NCI-H526 (cell line): Measurements from ENCODE around the gene TMCC3.

Source experiments
- DNase-seq, 2 experiments: peaks; one replicate each; lab custom pipeline; 2025; lab: John Stamatoyannopoulos, UW

Gene TMCC3

DNA sequence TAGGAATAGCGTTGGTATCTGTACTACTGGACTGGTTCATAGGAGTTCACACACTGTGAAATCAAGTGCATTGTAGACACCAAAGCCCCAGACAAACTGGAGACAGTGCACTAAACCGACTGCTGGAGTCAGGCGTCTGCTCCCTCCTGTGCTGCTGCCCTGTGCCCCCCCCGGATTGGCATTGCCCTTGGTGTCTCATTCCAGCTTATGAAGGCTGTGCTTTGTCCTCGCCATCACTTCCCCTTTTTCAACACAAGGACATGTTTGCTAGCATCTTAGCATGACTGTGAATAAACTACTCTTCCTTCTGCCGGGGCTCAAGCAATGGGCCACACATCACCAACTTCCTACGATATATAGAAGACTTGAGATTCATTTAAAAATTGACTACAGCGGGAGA lies 84.0 kb downstream of the TMCC3 start:
- peak in 1 of 2 experiments; percentile 5 for DNase-seq

DNA sequence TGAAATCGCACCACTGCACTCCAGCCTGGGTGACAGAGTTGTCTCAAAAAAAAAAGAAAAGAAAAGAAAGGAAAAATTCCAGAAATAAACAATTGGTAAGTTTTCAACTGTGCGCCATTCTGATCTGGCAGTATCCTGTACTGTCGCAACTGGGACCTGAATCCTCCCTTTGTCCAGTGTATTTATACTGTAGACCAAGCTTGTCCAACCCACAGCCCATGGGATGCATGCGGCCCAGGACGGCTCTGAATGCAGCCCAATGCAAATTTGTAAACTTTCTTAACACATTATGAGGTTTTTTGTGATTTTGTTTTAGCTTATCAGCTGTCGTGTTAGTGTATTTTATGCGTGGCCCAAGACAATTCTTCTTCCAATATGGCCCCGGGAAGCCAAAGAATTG lies 84.7 kb downstream of the TMCC3 start:
- DNase-seq: no peak

DNA sequence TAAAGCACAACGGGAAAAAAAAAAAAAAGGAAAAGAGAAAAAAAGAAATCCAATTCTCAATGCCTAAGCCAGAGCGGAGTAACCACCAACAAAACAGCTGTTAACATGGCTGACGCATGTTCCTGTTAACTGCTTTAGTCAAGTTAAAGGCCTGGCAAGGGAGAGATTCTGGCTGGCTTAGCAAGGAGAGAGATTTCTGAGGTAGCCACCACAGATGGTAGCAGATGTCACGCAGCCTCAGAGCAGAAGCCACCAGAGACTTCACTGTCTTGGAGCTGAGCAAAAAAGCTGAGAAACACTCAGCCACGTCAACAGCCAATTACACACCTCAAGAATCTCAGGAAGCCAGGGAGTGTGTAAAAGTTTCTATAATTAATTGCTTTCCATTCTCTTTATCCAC lies 87.1 kb downstream of the TMCC3 start:
- DNase-seq: no peak

DNA sequence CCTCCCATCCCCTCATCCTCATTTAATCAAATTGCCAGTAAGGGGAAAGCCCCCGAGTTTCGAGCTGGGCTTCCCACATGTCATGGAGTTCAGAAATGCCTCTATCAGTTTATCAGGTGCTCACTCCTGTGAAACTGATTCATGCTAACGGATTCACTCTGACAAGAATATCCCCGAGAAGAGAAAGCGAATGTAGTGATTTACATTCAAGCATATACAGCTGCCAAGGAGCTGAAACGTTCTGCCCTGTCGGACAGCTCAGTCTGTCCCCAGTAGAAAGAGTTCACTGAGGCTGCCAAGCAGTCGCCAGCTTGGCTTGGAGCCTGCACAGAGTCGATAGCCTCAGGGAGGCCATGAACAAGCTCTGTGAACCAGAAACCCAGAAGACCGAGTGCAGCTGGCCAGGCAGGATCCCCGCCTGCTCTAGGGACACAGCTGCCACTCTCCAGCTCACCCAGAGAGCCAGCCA lies 88.4 kb downstream of the TMCC3 start:
- DNase-seq: peak in 1 of 2 experiments; percentile 10

DNA sequence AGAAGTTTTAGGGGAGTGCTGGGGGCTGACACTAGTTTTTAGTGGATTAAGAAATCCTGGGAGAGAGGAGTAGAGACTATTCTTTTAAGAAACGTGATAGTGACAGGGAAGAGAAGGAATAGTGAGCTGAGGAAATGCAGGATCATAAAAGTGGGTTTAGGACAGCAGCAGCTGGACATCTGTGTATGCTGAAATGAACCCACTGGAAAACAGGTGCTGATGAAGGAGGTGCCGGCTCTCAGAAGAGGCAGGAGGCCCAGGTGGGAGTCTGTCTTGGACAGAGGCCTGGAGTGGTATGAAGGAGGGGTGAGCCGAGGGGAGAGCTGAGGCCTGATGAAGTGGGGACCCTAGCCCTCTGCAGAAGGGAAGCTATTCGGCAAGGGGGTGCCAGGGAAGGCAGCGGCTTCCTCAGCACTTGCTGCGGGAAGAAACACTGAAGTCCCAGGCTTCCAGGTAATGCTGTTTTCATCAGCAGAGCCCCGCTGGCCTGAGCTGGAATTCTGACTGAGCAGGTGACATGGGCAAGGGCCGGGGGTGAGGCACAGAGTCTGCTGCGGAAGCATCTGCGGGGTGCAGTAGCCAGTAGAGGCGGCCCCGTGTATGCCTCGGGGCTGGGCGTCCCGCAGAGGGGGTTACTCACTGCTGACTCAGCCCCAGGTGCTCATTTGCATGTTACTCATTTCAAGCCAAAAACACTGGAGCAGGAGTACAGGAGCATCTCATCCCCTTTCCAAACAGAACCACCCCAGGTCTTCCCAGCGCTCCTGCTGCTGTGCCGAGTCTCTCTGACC lies 89.7 kb downstream of the TMCC3 start:
- peak; percentile 2 to 70 for DNase-seq

DNA sequence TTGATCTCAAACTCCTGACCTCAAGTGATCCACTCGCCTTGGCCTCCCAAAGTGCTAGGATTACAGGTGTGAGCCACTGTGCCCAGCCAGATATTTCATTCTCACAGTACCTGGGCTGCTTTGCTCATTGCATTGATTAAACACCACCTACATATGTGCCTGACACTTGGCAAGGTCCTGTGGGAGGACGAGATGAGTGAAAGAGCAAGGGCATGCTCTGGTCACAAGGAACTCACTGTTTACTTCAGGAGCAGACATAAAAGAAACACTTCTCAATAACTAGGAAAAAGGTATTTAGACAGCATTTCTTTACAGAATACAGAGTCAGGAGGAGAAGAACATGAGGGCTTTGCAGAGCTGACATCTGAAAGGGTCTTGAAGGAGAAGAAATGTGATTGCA lies 91.7 kb downstream of the TMCC3 start:
- no peak for DNase-seq

DNA sequence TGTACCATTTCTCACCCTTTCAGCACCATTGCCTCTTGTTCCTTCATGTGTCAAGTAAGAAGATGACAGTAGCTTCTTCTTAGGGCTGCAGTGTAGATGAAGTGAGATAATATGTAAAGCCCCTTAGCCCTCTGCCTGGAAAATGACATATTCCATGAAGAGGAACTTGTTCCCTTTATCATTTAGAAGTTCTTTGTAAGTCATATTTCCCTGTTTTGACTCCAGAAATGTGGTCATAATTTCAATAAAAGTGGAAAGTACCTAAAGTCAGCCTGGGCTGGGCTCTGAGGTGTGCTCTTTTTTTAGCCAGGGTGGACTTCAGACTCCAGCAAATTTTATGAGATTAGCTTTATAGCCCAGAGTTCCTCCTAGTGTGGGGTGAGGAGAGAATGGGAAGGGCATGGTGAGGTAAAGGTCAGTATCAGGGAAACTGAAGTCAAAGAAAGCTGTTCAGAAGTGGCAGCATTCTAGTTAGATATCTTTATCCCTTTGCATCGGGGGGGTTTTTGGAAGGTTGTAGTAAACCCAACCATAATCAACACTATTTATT lies 92.5 kb downstream of the TMCC3 start:
- DNase-seq: no peak

DNA sequence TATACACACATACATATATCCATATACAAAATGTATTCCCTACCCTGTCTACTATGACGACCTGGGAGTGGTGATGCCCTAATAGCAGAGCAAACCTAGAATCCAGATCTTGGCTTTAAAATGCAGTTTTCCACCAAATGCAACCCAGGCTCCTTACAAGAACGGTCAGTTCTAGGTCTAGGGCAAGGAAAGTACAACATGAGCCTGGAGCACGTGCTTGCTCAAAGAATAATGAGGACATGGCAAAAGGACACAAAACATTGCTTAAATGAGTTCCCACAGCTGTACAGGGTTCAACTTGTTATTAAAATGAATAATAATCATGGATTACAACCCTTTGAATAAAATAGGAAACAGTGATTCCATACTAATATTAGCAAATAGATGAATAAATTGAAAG lies 94.7 kb downstream of the TMCC3 start:
- DNase-seq: no peak

DNA sequence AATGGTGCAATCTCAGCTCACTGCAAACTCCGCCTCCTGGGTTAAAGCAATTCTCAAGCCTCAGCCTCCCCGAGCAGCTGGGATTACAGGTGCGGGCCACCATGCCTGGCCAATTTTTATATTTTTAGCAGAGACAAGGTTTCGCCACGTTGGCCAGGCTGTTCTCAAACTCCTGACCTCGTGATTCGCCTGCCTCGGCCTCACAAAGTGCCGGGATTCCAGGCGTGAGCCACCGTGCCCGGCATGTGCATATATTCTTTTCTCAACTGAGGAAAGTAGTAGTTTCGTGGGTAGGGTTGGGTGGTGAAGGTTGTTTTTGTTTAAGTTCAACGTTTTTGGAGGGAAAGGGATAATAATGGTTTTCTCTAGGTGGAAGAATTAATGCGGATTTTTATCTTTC lies 96.5 kb downstream of the TMCC3 start:
- DNase-seq: no peak

DNA sequence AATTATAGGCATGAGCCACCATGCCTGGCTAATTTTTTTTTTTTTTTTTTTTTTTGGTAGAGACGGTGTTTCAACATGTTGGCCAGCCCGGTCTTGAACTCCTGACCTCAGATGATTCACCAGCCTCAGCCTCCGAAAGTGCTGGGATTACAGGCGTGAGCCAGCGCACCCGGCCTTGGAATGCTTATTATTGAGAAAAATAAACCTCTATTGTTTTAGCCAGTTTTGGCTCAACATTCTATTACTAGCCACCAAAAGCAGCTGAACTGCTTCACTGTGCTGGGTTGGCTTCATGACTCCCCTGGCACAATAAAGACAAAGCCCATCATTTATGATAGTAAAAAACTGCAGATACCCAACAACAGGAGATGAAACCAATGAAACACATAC lies 97.2 kb downstream of the TMCC3 start:
- DNase-seq: no peak

DNA sequence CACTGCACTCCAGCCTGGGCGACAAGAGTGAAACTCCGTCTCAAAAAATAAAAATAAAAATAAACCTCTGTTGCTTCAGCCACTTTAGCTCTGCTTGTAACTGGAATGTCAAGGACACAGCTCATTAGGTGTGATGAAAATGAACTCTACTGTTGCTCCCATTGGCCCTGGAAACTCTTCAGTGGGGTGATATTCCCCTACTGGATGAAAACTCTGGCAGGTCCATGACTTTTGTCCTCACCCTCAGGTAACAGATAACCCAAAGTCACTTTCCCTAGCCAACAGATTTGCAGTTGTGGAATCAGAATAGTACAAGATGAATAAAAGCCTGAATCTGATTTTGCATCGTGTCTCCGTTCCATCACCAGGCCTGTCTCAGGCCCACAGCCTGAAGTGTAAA lies 98.5 kb downstream of the TMCC3 start:
- DNase-seq: no peak

DNA sequence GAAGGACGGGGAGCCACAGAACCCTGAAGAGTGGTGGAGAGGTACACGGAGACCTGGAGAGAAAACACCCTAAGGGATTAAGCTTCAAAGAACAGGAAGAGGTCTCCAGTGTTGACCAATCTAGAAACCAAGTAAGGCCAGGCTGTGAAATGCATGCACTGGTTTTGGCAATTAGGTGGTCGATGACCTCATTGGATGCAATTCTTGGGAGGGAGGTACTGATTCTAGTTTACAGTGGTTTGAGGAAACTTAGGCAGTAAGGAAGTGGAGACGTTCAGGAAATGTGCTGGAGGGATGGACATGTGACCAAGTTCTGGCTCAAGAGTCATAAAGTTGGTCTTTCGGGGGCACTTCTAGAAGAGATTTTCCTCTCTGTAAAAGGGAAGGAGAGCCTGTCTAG lies 99.4 kb downstream of the TMCC3 start:
- no peak for DNase-seq

DNA sequence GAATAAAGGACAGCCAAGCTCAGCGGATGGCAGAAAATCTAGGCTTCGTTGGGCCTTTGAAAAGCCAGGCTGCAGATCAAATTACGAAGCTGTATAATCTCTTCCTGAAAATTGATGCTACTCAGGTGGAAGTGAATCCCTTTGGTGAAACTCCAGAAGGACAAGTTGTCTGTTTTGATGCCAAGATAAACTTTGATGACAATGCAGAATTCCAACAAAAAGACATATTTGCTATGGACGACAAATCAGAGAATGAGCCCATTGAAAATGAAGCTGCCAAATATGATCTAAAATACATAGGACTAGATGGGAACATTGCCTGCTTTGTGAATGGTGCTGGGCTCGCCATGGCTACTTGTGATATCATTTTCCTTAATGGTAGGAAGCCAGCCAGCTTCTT lies 101.5 kb downstream of the TMCC3 start:
- DNase-seq: peak in 1 of 2 experiments; percentile 7

DNA sequence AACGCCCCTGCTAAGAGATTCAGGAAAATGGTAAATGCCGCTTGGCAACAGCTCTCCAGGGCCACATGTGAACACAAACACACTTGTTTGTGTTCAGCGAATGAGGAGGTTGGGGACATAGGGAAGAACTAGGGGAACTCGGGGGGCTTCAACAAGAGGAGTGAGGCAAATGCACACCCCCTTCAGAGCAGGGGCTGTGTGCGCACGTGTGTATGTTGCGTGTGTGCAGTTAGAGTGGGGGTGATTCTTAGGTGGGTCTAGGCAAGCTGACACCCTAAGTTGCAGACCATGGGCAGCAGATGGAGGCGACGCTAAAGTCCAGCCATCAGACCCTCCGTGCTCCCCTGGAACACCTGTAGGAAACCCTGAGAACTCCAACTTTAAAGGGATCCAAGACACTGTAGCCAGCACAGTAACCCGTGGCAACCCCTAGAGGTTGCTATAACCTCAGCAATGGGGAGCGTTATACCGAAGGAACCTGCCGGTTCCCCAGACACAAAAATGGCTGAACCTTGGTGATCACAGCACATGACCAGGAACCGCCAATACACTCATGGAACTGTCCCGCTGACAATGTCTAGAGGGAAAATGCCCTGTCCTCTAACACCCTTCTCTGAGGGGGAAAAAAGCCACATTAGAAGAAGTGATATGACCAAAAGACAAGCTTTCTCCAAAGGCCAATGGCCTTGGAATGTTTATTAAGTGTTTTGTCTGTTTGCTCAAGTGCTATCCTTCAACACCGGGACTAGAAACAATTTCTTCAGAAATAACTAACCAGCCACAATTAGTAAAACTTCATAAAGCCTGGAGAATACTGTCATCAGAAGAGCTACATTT lies 104.2 kb downstream of the TMCC3 start:
- DNase-seq: peak; percentile 49 to 80

DNA sequence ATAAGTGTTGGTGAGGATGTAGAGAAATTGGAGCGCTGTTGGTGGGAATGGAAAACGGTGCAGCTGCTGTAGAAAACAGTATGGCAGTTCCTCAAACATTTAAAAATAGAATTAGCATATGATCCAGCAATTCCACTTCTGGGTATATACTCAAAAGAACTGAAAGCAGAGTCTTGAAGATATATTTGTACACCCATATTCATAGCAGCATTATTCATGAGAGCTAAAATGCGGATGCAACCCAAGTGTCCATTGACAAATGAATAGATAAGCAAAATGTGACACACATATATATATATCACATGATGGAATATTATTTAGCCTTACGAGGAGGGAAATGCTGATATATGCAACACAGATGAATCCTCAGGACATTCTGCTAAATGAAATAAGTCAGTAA lies 106.0 kb downstream of the TMCC3 start:
- no peak for DNase-seq

DNA sequence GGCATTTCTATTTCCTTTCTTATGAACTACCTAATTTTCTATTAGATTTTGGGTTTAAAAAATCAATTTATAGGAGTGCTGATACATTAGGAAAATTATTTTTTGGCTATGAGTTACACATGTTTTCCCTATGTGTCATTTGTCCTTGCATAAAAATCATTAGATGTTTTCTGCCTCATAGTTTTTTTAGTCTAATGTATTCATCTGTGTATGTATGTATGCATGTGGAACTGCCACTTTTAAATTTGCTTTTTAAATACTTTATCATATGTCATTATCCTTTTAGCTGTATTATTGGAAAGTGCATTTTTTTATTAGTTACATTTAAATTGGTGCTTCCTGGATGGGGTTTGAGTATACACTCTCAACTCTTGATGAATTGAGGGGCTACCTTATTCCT lies 112.0 kb downstream of the TMCC3 start:
- DNase-seq: no peak

DNA sequence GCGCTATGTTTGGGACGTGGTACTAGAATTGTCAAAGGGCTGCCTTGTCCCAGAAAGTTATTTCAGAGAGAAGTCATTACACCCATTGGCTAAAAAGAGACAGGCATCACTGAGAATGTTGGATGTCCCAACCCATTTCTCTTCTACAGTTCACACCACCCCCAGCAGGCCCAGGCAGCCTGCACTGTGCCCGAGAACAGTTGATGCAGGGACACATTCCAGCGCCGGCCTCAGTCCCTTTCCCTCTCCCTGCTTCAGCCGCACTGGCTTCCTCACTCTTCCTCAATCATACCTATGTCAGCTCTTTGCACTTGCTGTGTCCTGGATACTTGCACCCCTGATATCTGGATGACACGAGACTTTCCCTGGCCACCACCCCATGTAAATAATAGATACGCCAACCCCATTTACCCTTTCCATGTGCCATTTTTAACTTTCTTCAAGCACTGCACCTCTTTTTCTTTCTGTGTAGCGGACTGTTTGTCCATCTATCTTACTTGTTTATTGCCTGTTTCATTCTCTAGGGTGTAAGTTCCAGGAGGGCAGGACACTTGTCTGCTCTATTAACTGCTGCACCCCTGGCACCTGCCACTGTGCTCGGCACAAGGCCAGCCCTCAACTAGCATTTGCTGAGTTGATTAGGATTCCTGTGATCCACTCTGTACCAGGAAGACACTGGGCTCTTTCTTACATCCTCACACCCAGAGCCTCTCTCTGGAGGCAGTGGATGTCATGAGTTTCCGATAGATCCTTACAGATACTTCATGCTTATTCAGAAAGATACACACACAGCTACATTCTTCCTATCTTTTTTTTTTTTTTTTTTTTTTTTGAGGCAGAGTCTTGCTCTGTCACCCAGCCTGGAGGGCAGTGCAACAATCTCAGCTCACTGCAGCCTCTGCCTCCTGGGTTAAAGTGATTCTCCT lies 114.1 kb downstream of the TMCC3 start:
- no peak for DNase-seq

DNA sequence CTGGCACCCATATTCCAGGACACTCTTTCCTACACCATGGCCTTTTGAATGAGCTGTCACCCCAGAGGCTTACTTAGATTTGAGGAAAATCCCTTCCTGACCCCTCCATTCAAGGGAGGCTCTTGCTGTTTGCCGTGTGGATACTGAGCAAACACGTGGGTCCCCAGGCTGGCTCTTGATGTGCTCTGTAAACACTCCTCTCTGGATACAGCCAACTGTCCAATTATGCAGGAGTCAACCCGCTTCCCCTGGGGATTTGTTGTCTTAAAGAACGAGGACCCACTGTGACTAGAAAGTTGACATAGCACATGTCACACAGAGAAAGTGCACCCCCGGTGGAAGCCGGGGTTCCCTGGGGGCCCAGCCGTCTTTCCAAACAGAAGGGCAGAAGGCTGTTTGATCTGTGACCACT lies 114.8 kb downstream of the TMCC3 start:
- DNase-seq: peak; percentile 45 to 62

DNA sequence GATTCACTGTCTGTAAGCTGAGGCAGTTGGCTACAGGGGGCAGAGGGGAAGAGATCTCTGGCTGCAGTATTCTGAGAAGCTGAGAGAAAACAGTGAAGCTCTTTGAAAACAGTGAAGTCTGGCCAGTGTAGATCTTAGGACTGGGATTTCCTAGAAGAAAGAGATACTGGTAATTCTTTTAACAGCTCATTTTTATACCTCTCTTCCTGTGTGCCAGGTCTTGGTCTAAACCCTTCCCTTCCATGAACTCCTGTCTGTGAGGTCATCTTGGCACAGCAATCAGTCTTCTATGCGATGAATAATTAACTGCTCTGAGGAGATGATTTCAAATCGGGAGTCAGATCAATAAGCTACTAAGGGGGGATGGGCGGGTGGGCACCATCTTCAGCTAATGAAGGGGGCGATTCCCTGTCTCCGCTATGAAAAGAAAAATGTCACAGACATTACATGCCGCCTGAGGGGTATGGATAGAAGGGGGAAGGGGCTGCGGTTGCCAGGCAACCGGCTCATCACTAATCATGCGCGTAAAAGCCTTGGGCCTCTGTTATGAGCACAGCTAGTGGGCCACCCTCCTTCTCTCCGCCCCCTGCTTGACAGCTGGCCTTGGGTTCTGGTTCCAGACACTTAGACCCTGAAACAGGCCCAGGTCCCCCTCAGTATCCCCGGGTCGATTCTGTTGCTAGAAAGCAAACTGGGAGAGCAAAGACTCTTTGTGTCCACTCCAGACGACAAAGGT lies 115.4 kb downstream of the TMCC3 start:
- peak in 1 of 2 experiments; percentile 39 for DNase-seq

DNA sequence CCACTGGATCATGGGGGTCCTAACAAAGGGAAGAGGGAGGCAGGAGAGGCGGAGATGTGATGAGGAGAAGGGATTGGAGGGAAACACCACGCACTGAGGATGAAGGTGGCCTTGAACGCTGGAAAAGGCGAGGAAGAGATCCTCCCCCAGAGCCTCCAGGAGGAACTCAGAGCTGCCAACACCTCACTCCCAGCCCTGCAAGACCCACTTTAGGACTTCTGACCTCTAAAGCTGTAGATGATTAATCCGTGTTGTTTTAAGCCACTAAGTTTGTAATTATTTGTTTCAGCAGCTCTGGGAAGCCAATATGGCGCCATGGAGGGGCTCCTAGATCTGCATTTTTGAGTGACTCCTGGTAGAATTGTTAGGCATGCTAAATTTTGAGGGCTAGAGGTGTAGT lies 116.1 kb downstream of the TMCC3 start:
- no peak for DNase-seq
